HepG2 (cell line): ENCODE measurements around the gene CACNA1C. TPM values are rescaled to one million over a fixed set of nuclear protein-coding genes. Genes with fewer than 3 reads are reported as not detected.
A peak's percentile ranks its signal among the peaks of the same experiment; 100 is the strongest.

Experiments
- ATAC-seq: fragments of 200-7000 bp; cut with Tn5 transposase; 3 replicates; pipeline ENCODE4 v1.9.1; 2020; ENCODE audit warnings: mild to moderate bottlenecking, moderate library complexity
- BruUV-seq: library from RNA; stranded (reverse); fragments of 400-500 nt; replicated peaks from 2 replicates; lab custom pipeline; 2021; lab: Mats Ljungman, UMichigan
- CTCF ChIA-PET: fragments of 300-600 bp; formaldehyde crosslinking; extraction: SDS; loops from one replicate; lab custom pipeline; 2021; ENCODE audit warnings: low total read pairs, inconsistent platforms, low intra/inter-chr PET ratio; lab: Yijun Ruan, JAX
- POLR2A ChIA-PET: fragments of 350-600 bp; sonication (Branson Sonifier 250); formaldehyde crosslinking; loops from one replicate; lab custom pipeline; 2020; ENCODE audit warnings: antibody characterized with exemption, inconsistent platforms; lab: Yijun Ruan, JAX
- DNase-seq: peaks from one replicate; pipeline ENCODE4 v3.0.0-alpha.2; 2015; ENCODE audit warnings: low spot score
- FAIRE-seq: peaks from 3 replicates; lab custom pipeline; 2011; peaks lifted over from hg19 to GRCh38; lab: Jason Lieb, UNC
- H2AFZ ChIP-seq: one replicate; pipeline ENCODE4 v1.6.1; 2011; ENCODE audit warnings: low read length, inconsistent platforms
- H3K27ac ChIP-seq: fragments of 300-600 bp; 3 replicates; pipeline ENCODE4 v1.8.0; 2011; ENCODE audit warnings: mixed run types, mild to moderate bottlenecking, mixed read lengths, low read length, inconsistent platforms; ENCODE audit not compliant: insufficient read depth; ENCODE audit errors: extremely low read length
- H3K27me3 ChIP-seq, 2 experiments: fragments of 200-600 bp in 1 of 2; 2 replicates in 1 of 2; 3 replicates in 1 of 2; pipeline versions ENCODE4 v1.6.0 to v1.8.0; 2011; ENCODE audit warnings: low read length in 2 of 2, mild to moderate bottlenecking in 2 of 2, moderate library complexity in 2 of 2, inconsistent platforms in 1 of 2; ENCODE audit not compliant: insufficient read depth in 2 of 2, control insufficient read depth in 1 of 2
- H3K36me3 ChIP-seq, 2 experiments: fragments of 200-600 bp in 1 of 2; replicated peaks in 1 of 2; 2 replicates in 1 of 2; 3 replicates in 1 of 2; pipeline versions ENCODE4 v1.5.1 to v1.8.0; 2011; ENCODE audit warnings: low read length in 2 of 2, inconsistent platforms in 1 of 2; ENCODE audit not compliant: insufficient read depth in 2 of 2, control insufficient read depth in 1 of 2
- H3K4me1 ChIP-seq: 2 replicates; pipeline ENCODE4 v1.5.1; 2012; ENCODE audit warnings: low read length, inconsistent platforms; ENCODE audit not compliant: insufficient read depth
- H3K4me2 ChIP-seq: 2 replicates; pipeline ENCODE4 v1.6.0; 2011; ENCODE audit warnings: low read depth, low read length, inconsistent platforms
- H3K4me3 ChIP-seq, 3 experiments: fragments of 200-600 bp in 1 of 3; sonication (generic), shearing (Covaris generic) in 1 of 3; replicated peaks in 1 of 3; 2 replicates each; pipeline ENCODE4 v1.5.1; 2011 to 2016; ENCODE audit warnings: low read length in 3 of 3, inconsistent platforms in 2 of 3, low read depth in 2 of 3, mild to moderate bottlenecking in 2 of 3, control low read depth in 1 of 3, mixed read lengths in 1 of 3; ENCODE audit not compliant: insufficient read depth in 1 of 3
- H3K79me2 ChIP-seq: one replicate; pipeline ENCODE4 v1.6.1; 2011; ENCODE audit warnings: low read length, inconsistent platforms; ENCODE audit not compliant: insufficient read depth
- H3K9ac ChIP-seq: 2 replicates; pipeline ENCODE4 v1.6.0; 2011; ENCODE audit warnings: mild to moderate bottlenecking, low read depth, low read length, inconsistent platforms; ENCODE audit not compliant: insufficient read depth
- H3K9me3 ChIP-seq: 2 replicates; pipeline ENCODE4 v1.5.1; 2012; ENCODE audit warnings: mild to moderate bottlenecking, low read length
- H4K20me1 ChIP-seq: 2 replicates; pipeline ENCODE4 v1.6.0; 2011; ENCODE audit warnings: inconsistent platforms, mild to moderate bottlenecking, low read length, moderate library complexity; ENCODE audit not compliant: insufficient read depth
- MNT ChIP-seq: fragments of 450-650 bp; IDR thresholded peaks from 2 replicates; pipeline ENCODE4 v1.6.1; 2016
- NFATC3 ChIP-seq: sonication (generic); formaldehyde crosslinking; IDR thresholded peaks from 2 replicates; pipeline ENCODE4 v1.5.1; 2020; ENCODE audit warnings: mild to moderate bottlenecking, missing genetic modification reagents
- ZNF510 ChIP-seq: sonication (generic); formaldehyde crosslinking; IDR thresholded peaks from 2 replicates; pipeline ENCODE4 v1.4.0; 2020; ENCODE audit warnings: low read depth, mild to moderate bottlenecking, missing genetic modification reagents
- ZNF552 ChIP-seq: sonication (generic); formaldehyde crosslinking; IDR thresholded peaks from 2 replicates; pipeline ENCODE4 v1.9.0; 2022; ENCODE audit warnings: missing genetic modification reagents, mild to moderate bottlenecking, borderline replicate concordance
- ZNF687 ChIP-seq: sonication (generic); formaldehyde crosslinking; IDR thresholded peaks from 2 replicates; pipeline ENCODE4 v1.5.1; 2020; ENCODE audit warnings: mild to moderate bottlenecking, missing genetic modification reagents, moderate library complexity
- ZNF746 ChIP-seq: sonication (generic); formaldehyde crosslinking; IDR thresholded peaks from 2 replicates; pipeline ENCODE4 v1.8.0; 2022; ENCODE audit warnings: mild to moderate bottlenecking, missing genetic modification reagents
- ZNF792 ChIP-seq: IDR thresholded peaks from 2 replicates; pipeline ENCODE4 v1.6.1; 2016
- WGBS: methylation state at CpG from one replicate; pipeline ENCODE4 v1.1.6; 2017; ENCODE audit warnings: low lambda C conversion rate; 5-methylcytosine and 5-hydroxymethylcytosine counted together
- in situ Hi-C: cut with HindIII; loops from 2 replicates; pipeline ENCODE4 v1.10.0; 2017; ENCODE audit warnings: low pct_unique_long_range_greater_than_20kb; ENCODE audit not compliant: extremely low pct_ligation_motif_present
- intact Hi-C: fragments of 100-400 bp; cut with micrococcal nuclease; formaldehyde crosslinking; loops from one replicate; pipeline ENCODE4 v1.10.0; 2022; ENCODE audit not compliant: unreplicated experiment
- polyA plus RNA-seq, 8 experiments: library from polyadenylated mRNA; depleted of rRNA in 3 of 8; stranded (reverse) in 7 of 8; unstranded in 1 of 8; fragments of >200 nt; fragmentation: Illumina TruSeq in 4 of 8; extraction: Trizol in 4 of 8; gene quantifications; 2 replicates each; pipeline versions ENCODE4 v1.2.1 to v1.2.3, GENCODE V29; 2011 to 2016; ENCODE audit warnings: low read depth in 4 of 8, missing spikeins in 1 of 8, mixed read lengths in 1 of 8; ENCODE audit not compliant: insufficient read depth in 1 of 8
- total RNA-seq, 5 experiments: library from RNA; depleted of rRNA; stranded (reverse); fragments of >200 nt; fragmentation: Illumina TruSeq; extraction: Trizol; gene quantifications; 2 replicates each; pipeline ENCODE4 v1.2.3, GENCODE V29; 2016; ENCODE audit warnings: low read depth in 1 of 5

The CACNA1C gene
- total and polyA plus RNA-seq, 2 of the 13 experiments (the other 11 are each of a cell fraction or from before 2014, with no cell fraction given): not detected

GRCh38 chr12:2439332-2440100, 386.7 kb downstream of the CACNA1C start:
- no peak overlapping the region for H3K9ac ChIP-seq
- ChIA-PET POLR2A (no interaction called here), CTCF (no interaction called here)
- H3K27ac ChIP-seq: no peak overlapping the region
- in situ Hi-C loops: no loop called here
- FAIRE-seq: no peak
- no peak overlapping the region for H3K4me2 ChIP-seq
- H4K20me1 ChIP-seq: no peaks in the 10 kb centered on the region
- peaks cover 0 to 15% of the 10 kb centered on the region in 2 experiments; a peak in 2 of 5 replicates for H3K27me3 ChIP-seq
- no peaks in the 10 kb centered on the region for H3K9me3 ChIP-seq
- no peak for ATAC-seq
- H3K4me1 ChIP-seq: no peaks in the 10 kb centered on the region
- WGBS: 13% methylated on average over 11 of the region's 11 CpGs
- no peak overlapping the region for H2AFZ ChIP-seq
- no peaks in the 10 kb centered on the region for H3K79me2 ChIP-seq
- DNase-seq: no peak
- TF ChIP-seq NFATC3 (CRISPR knock-in tag): no peak
- no peak for TF ChIP-seq ZNF687 (CRISPR knock-in tag)
- 0 out of 2 replicates have a peak, but pooled peaks have one; percentile 4 for TF ChIP-seq MNT
- no peak for TF ChIP-seq ZNF510
- TF ChIP-seq ZNF552 (CRISPR knock-in tag): no peak
- TF ChIP-seq ZNF792: no peak
- TF ChIP-seq ZNF746 (CRISPR knock-in tag): no peak
- TF ChIP-seq, all 625 proteins: peak for 1
- Histone ChIP-seq H3K4me3 (no peak overlapping the region), H3K36me3 (no peaks in the 10 kb centered on the region)
- intact Hi-C loops: no loop called here
- BruUV-seq: no TSS peak
